HG03469 (cell line): ENCODE measurements around the gene BCR.
"Not testable (repeated sequence)": the region's sequence is repeated elsewhere in the genome, so short reads cannot be mapped to it uniquely, and the experiment has no call there.

Experiments used
- ATAC-seq: cut with Tn5 transposase; IDR thresholded peaks from one replicate; pipeline ENCODE4 v1.9.1; 2021; ENCODE audit warnings: mild to moderate bottlenecking, moderate library complexity, moderate number of reproducible peaks; ENCODE audit not compliant: unreplicated experiment

Gene BCR

GRCh38 chr22:23180301-23180892 lies at the start of gene BCR:
BCR (plus strand) TSS chr22:23180509; CDS start chr22:23180961, 452 bp downstream.
- ATAC-seq, result no peak

GRCh38 chr22:23130697-23131096 lies 49.6 kb upstream of the BCR start:
- no peak for ATAC-seq

- ATAC-seq, result no peak
These were observed 48.4 kb upstream of the BCR start for GRCh38 chr22:23131931-23132330.

GRCh38 chr22:23132376-23133091 lies 47.8 kb upstream of the BCR start:
- ATAC-seq, result no peak

GRCh38 chr22:23133922-23134321 lies 46.4 kb upstream of the BCR start:
- no peak for ATAC-seq

GRCh38 chr22:23136991-23137390 lies 43.3 kb upstream of the BCR start:
- not testable (repeated sequence) for ATAC-seq

- ATAC-seq, result no peak
These were observed 42.8 kb upstream of the BCR start for GRCh38 chr22:23137468-23137867.

GRCh38 chr22:23137905-23138561 lies 42.3 kb upstream of the BCR start:
- ATAC-seq, result no peak

GRCh38 chr22:23138584-23139435 lies 41.5 kb upstream of the BCR start:
- no peak for ATAC-seq

- no peak for ATAC-seq
These were observed 39.9 kb upstream of the BCR start for GRCh38 chr22:23140385-23140784.

GRCh38 chr22:23142546-23143105 lies 37.7 kb upstream of the BCR start:
- ATAC-seq, result no peak

GRCh38 chr22:23143119-23143518 lies 37.2 kb upstream of the BCR start:
- ATAC-seq, result no peak

GRCh38 chr22:23144432-23144831 lies 35.9 kb upstream of the BCR start:
- no peak for ATAC-seq

GRCh38 chr22:23144932-23145877 lies 35.1 kb upstream of the BCR start, which contains the start of gene RAB36:
RAB36 (plus strand) TSS chr22:23145477; CDS start chr22:23146617, 1,140 bp downstream.
- ATAC-seq, result no peak

GRCh38 chr22:23145878-23146470 lies 34.3 kb upstream of the BCR start:
- ATAC-seq, result no peak

- ATAC-seq, result no peak
These were observed 33.7 kb upstream of the BCR start for GRCh38 chr22:23146478-23147205.

- ATAC-seq, result no peak
These were observed 32.5 kb upstream of the BCR start for GRCh38 chr22:23147617-23148387.

- ATAC-seq, result no peak
These were observed 30.5 kb upstream of the BCR start for GRCh38 chr22:23149743-23150238.
